Measurements from ENCODE around the gene PPP1R1A. TPM values are rescaled to one million over a fixed set of nuclear protein-coding genes. Genes with fewer than 3 reads are reported as not detected.

PPP1R1A gene
- total RNA-seq, 2 donors from 2014 or later: 12.5 to 16.1 TPM

GRCh38 chr12:54606556-54606955 lies 18.1 kb upstream of the PPP1R1A start:
- no peaks in the 10 kb centered on the region for H3K9me3 Mint-ChIP-seq
- Histone ChIP-seq H3K4me1 (ENCODE audit: control insufficient read depth, insufficient read depth, low read length) (peaks cover 8% of the 10 kb centered on the region), H3K9ac (ENCODE audit: extremely low read depth, low read length, poor library complexity, severe bottlenecking) (no peak overlapping the region), H3K4me3 (ENCODE audit: low read length) (no peak overlapping the region), H3K27ac (ENCODE audit: low read depth, low read length) (no peak overlapping the region), H3K36me3 (ENCODE audit: control insufficient read depth, insufficient read depth, low read length) (no peaks in the 10 kb centered on the region), H3K27me3 (ENCODE audit: control insufficient read depth, insufficient read depth, low read length, poor library complexity, severe bottlenecking) (peaks cover 38% of the 10 kb centered on the region), H3K9me3 (ENCODE audit: control insufficient read depth, low read length) (no peaks in the 10 kb centered on the region)
- WGBS, 2 experiments (ENCODE audit: insufficient coverage in 1 of 2, insufficient read length in 1 of 2): 67% methylated on average over 2 of the region's 4 CpGs
- H3K27me3 Mint-ChIP-seq (ENCODE audit: insufficient read depth): peaks cover 60% of the 10 kb centered on the region
- no peak overlapping the region for H3K27ac Mint-ChIP-seq
- TF ChIP-seq CTCF (conservative IDR thresholded peaks at IDR 0.05): no peak
- no peaks in the 10 kb centered on the region for H3K36me3 Mint-ChIP-seq (ENCODE audit: low read depth)
- DNase-seq: peak; percentile 42
- peaks cover 12% of the 10 kb centered on the region for H3K4me1 Mint-ChIP-seq
- H3K4me3 Mint-ChIP-seq: no peak overlapping the region

- 93 to 100% methylated on average over 1 to 4 of the region's 6 CpGs for WGBS, 2 experiments (ENCODE audit: insufficient coverage in 1 of 2, insufficient read length in 1 of 2)
- Histone ChIP-seq H3K4me3 (ENCODE audit: low read length) (no peak overlapping the region), H3K27ac (ENCODE audit: low read depth, low read length) (no peak overlapping the region)
Measured at GRCh38 chr12:54605138-54605970, 16.9 kb upstream of the PPP1R1A start.

GRCh38 chr12:54604436-54604835 lies 16.0 kb upstream of the PPP1R1A start:
- H3K4me3 Mint-ChIP-seq: no peak overlapping the region

More at GRCh38 chr12:54605138-54605970, 16.9 kb upstream of the PPP1R1A start:
- peak; percentile 24 for DNase-seq
- H3K9me3 Mint-ChIP-seq: no peaks in the 10 kb centered on the region
- Histone ChIP-seq H3K27me3 (ENCODE audit: control insufficient read depth, insufficient read depth, low read length, poor library complexity, severe bottlenecking) (peaks cover 27% of the 10 kb centered on the region), H3K9me3 (ENCODE audit: control insufficient read depth, low read length) (no peaks in the 10 kb centered on the region), H3K9ac (ENCODE audit: extremely low read depth, low read length, poor library complexity, severe bottlenecking) (no peak overlapping the region), H3K36me3 (ENCODE audit: control insufficient read depth, insufficient read depth, low read length) (no peaks in the 10 kb centered on the region), H3K4me1 (ENCODE audit: control insufficient read depth, insufficient read depth, low read length) (peaks cover 8% of the 10 kb centered on the region)
- peaks cover 12% of the 10 kb centered on the region for H3K4me1 Mint-ChIP-seq
- H3K27ac Mint-ChIP-seq: no peak overlapping the region
- no peaks in the 10 kb centered on the region for H3K36me3 Mint-ChIP-seq (ENCODE audit: low read depth)
- H3K4me3 Mint-ChIP-seq: no peak overlapping the region
- peaks cover 56% of the 10 kb centered on the region for H3K27me3 Mint-ChIP-seq (ENCODE audit: insufficient read depth)
- no peak for TF ChIP-seq CTCF (conservative IDR thresholded peaks at IDR 0.05)

More at GRCh38 chr12:54604436-54604835, 16.0 kb upstream of the PPP1R1A start:
- Mint-ChIP-seq H3K9me3 (no peaks in the 10 kb centered on the region), H3K27me3 (ENCODE audit: insufficient read depth) (peaks cover 53% of the 10 kb centered on the region), H3K27ac (no peak overlapping the region), H3K4me1 (peaks cover 12% of the 10 kb centered on the region), H3K36me3 (ENCODE audit: low read depth) (no peaks in the 10 kb centered on the region)
- H3K36me3 ChIP-seq (ENCODE audit: control insufficient read depth, insufficient read depth, low read length): no peaks in the 10 kb centered on the region
- no peak overlapping the region for H3K9ac ChIP-seq (ENCODE audit: extremely low read depth, low read length, poor library complexity, severe bottlenecking)
- H3K27ac ChIP-seq (ENCODE audit: low read depth, low read length): no peak overlapping the region
- peaks cover 8% of the 10 kb centered on the region for H3K4me1 ChIP-seq (ENCODE audit: control insufficient read depth, insufficient read depth, low read length)
- 83 to 93% methylated on average over 1 to 3 of the region's 4 CpGs for WGBS, 2 experiments (ENCODE audit: insufficient coverage in 1 of 2, insufficient read length in 1 of 2)
- no peak overlapping the region for H3K4me3 ChIP-seq (ENCODE audit: low read length)
- DNase-seq: peak; percentile 35
- H3K27me3 ChIP-seq (ENCODE audit: control insufficient read depth, insufficient read depth, low read length, poor library complexity, severe bottlenecking): peaks cover 19% of the 10 kb centered on the region
- no peaks in the 10 kb centered on the region for H3K9me3 ChIP-seq (ENCODE audit: control insufficient read depth, low read length)
- no peak for TF ChIP-seq CTCF (conservative IDR thresholded peaks at IDR 0.05)
